NCI-H526 treated with DMSO at 0.1 percent for 48 hours (cell line): ENCODE measurements around the gene GFER.
A peak's percentile ranks its signal among the peaks of the same experiment; 100 is the strongest.
"Not testable (repeated sequence)": the region's sequence is repeated elsewhere in the genome, so short reads cannot be mapped to it uniquely, and the experiment has no call there.

Experiments used
- DNase-seq: peaks from one replicate; lab custom pipeline; 2025; lab: John Stamatoyannopoulos, UW

Gene GFER

DNA sequence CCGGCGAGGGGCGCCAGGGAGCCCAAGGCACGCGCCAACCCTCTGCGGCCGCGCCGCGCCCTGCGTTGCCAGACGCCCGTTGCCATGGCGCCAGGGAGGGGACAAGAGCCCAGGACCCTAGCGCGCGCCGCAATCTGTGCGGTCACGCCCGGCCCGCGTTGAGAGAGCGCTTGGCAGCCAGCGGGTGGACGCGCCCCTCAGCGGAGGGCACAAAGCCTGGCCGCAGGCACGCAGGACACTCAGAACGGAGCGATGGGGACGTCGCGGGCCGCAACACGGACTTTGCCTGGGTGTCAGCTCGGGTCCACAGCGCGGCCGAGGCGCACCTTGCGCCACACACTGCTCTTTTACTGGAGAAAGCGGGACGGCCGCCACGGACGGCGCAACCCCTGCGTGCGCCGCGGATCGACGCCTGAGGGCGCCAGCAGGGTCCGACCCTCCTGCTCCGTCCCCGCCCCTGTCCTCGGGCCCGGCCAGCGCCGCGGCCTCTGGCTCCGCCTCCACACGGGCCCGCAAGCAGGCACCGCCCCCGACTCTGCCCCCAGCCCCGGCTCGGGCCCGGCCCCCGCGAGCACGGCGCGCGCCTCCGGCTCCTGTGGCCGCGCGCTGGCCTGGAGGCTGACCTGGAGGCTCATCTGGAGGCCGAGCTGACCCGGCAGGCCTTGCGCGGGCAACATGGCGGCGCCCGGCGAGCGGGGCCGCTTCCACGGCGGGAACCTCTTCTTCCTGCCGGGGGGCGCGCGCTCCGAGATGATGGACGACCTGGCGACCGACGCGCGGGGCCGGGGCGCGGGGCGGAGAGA is at the start of gene GFER:
Gene GFER (plus strand): TSS at position 650 of the 803 bp plus-strand sequence. CDS start 26 bp downstream, at position 676.
- DNase-seq: peak; percentile 64

DNA sequence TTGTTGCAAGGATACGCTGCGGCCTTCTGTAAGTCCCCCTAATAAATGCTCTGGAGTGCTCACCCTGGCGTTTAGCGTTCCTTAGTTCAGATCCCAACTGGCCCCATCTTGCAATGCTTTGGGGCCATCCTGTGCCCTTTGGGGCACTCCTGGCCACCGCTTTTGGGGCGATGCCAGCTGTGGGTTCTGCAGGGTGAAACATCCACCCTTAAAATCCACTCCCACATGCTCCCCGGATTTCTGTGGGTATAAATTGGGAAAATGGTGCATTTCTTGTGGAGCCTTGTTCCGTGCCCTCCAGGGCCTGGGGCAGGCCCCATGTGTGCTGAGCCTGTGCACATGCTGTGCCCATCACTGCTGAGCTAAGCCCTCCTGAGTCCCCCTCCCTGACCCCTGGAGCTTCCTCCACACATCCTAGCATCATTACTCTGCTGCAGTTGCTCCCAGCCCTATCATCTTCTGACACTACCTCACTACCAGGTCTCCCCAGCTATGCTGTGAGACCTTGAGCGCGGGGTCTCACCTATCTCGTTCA is 47.0 kb upstream of the GFER start:
- no peak for DNase-seq

DNA sequence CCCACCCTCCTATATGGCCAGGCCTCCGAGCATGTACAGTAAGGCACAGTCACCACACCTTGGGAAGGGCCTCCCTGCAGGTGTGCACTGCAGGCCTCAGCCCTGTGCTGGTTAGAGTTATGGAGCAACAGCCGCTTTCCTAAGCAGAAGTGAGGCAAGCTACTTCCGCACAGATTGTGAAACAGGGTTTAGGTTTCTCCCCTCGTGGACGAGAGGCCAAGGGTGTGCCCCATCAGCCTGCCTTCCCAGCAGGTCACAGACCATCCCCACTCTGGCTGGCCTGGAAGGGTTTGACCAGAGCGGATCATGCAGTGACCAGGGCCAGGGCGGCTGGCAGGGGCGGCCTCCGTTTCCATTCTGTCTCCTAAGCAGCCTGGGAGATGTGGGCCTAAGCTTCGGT is 45.7 kb upstream of the GFER start:
- DNase-seq: no peak

DNA sequence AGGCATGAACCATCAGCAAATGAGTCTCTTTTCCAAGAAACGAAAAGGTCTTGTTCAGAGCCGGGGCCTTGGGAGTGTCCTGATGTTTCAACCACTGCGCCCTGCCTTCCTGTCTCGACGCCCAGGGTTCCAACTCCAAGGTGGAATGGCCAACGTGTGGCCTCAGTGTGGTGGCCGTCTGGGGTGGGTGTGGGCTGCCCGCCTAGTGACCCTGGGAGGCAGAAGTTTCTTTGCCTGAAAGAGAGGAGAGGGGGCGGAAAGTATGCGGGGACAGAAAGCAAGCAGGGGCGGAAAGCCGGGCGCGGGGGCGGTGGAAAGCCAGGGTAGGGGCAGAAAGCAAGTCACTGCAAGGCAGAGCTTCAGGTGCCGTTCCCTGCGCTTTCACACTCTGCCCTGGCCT is 45.1 kb upstream of the GFER start:
- no peak for DNase-seq

DNA sequence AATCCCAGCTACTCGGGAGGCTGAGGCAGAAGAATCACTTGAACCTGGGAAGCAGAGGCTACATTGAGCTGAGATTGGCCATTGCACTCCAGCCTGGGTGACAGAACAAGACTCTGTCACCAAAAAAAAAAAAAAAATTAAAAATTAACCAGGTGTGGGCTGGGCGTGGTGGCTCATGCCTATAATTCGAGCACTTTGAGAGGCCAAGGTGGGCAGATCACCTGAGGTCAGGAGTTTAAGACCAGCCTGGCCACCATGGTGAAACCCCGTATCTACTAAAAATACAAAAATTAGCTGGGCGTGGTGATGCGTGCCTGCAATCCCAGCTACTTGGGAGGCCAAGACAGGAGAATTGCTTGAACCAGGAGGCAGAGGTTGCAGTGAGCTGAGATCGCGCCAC is 44.2 kb upstream of the GFER start:
- not testable (repeated sequence) for DNase-seq

DNA sequence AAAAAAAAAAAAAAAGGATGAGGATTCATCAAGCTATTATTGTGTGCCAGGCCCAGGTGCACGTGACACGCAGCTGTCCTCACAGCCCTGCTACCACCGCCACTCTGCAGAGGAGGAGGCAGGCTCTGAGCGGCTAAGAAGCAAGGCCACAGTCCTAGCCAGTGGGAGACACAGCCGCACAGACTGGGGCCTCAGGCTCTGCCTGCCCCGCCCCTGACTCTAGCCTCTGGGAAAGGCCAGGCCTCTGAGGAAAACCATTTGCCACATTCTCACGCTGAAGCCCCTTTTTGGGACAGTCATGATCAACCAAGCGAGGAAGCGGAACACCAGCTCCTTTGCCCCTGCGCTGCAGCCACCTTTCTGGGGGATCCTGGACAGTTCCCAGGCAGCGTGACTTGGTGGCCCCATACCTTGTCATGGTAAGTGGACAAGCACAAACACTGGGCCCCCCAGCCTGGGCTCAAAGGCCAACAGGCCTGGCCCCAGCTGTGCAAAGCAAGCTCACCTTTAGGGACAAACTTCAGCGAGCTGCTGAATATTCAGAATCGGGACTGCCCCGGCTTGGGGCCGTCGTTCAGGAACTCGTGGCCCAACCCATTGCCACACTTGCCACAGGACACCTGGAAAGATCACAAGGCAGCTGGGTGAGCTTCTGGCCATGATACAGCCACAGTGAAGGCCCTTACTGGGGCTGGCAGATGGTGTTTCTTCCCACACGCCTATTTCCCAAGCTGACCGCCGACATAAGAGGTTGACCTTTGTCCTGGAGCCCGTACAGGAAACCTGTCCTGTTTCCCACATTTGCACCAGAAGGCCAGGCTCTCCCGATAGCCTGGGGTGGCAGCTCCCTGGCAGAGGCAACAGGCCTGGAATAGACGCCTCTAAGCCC is 43.5 kb upstream of the GFER start:
- no peak for DNase-seq

DNA sequence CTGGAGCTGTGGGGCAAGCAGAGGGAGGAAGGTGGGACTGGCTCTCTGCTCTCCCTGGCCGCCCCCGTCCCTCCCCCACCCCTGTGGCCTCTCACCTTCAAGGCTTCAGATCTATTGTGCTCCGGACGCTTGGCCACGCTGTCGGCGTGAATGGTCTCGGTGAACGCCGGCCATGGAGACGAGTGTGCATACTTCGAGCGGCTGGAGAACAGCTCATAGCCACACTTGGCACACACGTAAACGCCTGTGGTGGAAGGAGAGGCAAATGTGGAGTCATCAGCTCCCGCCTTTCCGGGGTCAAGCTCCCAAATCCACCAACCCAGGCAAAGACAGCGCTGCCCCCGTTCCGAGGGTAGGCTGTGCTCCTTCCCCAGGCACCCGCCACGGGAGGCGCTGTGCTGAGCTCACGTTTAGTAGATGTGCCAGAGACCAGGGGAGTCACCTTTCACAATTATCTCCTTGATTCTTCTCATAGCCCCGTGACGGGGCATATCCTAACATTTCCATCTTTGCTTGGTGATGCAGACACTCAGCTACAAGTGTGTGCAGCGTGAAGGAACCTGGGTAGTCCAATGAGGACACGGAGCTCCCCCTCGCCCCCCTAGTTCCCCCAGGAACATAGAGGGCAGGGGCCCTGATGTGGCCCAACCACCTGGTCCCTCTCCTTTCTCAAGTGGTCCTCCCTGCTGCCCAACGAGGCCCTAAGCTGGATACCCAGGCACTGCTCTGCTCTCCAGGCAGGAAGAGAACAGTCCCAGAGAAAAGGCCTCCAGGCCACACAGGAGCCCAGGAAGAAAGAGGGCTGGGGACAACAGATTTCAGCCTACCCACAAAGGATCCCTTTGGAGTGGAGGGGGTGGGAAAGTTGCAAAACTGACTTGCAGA is 42.6 kb upstream of the GFER start:
- DNase-seq: peak; percentile 4

DNA sequence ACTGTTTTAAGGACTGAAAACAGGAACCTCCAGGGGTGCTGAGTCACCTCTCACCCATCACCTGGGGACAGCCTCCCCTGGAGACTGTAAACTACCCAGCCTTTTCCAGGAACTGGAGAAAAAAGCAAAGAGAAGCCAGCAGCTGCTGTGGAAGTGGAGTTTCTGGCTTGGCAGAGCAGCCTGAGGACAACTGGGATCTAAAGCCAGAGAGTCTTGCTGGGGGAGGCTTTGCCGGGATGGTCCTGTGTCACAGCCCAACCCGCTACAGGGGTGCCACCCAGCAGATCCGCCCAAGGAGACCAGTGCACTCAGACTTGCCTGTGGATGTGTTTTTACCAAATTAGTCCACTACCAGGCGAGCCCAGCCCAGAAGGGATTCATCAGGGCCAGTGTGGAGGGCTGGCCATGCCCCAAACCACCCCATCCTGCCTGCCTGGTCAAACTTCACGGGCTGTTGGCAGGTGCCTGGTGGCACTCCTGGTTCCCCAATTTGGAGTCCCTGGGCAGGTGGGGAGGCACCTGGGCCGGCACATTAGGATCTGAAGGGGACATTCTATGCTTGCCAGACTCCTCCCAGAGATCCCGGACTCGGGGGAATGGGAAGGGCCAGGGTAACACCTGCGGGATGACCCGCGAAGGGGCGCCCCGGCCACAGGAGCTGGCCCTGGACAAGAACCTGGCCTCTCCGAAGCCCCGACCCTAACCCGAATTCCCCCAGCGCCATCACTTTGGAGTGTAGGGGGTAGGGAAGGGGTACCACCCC is 41.8 kb upstream of the GFER start:
- DNase-seq: no peak

DNA sequence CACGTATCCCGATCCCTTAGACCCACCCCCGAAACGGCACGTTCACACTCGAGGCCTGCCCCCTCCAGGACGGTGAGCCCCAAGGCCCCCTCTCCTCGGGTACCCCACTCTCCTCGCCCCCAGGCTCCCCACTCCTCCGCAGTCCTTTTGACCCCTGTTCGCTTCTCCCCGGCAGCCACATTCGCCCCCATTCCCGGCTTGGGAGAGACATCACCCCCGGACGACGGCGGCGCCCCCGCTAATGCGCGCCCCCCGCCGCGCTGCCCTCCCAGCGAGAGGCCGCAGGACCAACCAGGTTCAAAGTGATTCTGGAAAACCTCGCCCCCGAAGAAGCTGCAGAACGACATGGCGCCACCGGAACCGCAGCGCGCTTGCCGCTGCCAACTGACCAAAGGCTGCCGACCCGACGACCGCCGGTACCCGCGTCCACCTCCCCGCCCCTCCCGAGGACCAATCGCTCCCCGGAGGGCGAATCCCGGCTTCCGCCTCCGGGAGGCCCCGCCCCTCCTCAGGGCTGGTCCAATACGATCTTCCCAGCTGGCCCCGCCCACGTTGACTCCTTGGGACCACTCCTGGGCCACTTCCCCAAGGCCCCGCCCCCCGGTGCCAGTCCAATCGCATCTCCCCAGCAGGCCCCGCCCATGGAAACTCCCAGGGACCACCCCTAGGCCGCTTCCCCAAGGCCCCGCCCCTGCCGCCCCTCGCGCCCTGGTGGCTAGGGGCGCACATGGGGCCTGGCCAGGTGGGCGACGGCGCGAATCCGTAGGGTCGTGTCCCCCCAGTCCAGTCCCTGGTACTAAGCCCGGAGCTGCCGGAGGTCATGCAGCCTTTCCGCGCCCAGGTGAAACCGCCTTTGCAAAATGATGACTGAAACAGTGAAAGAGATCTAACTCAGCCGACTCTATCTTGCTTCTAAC is 40.9 kb upstream of the GFER start, which contains the start of gene MSRB1:
Gene MSRB1 (minus strand): TSS at position 390 of the 917 bp plus-strand sequence. CDS start 43 bp downstream, at position 347.
- DNase-seq: peak; percentile 72

DNA sequence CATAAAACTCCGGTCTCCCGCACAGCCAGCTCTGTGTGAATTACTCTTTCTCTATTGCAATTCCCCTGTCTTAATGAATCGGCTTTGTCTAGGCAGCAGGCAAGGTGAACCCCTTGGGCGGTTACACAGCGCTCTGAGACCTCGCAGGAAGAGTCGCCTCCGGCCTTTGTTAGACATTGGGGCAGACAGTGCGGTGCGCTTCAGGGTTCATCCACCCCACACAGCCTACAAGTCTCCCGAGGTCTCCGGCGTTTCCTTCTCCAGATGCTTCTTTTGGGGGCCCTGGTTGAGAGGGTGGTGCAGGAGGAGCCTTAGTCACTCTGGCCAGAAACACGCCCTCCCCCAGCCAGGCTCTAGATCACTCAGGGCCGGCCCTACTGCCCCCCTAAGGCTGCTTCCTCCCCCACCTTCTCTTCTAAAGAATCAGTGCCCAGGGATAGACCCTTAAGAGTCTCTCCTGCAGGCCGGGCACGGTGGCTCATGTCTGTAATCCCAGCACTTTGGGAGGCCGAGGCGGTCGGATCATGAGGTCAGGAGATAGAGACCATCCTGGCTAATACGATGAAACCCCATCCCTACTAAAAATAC is 39.3 kb upstream of the GFER start:
- DNase-seq: no peak

DNA sequence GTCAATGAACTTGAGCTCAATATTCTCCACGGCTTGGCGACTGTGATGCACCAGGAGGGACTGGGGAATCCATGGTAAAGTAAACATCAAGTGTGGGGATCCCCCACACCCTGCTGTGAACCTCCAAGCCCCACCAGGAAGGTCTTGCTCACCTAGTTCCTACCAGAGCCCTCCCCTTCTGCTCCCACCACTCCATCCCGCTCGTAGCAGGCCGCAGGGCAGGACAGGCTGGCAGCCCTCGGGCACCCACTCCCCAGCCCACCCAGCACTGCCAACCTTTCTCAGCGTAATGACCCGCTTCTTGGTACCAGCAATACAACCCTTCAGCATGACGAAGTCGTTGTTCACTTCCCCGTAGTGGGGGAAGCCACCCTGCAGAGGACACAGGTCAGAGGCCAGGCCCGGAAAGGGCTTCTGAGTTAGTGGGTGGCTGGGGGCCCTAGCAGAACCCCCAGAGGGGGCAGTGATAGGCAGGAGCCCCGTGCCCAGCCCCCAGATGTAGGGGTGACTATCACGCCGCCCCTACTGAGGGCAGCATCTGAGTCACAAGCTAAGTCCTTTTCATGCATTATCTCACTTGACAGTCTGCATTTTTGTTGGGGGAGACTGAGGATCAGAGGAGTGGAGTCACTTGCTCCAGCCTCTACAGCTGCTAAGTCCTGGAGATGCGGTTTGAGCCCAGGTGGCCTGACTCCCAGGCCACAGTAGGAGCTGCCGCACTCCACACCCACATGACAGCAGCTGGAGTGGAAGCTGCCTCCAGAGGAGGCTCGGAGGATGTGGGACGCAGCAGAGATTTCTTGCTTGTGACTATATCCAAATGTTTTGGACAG is 38.2 kb upstream of the GFER start:
- DNase-seq: no peak

DNA sequence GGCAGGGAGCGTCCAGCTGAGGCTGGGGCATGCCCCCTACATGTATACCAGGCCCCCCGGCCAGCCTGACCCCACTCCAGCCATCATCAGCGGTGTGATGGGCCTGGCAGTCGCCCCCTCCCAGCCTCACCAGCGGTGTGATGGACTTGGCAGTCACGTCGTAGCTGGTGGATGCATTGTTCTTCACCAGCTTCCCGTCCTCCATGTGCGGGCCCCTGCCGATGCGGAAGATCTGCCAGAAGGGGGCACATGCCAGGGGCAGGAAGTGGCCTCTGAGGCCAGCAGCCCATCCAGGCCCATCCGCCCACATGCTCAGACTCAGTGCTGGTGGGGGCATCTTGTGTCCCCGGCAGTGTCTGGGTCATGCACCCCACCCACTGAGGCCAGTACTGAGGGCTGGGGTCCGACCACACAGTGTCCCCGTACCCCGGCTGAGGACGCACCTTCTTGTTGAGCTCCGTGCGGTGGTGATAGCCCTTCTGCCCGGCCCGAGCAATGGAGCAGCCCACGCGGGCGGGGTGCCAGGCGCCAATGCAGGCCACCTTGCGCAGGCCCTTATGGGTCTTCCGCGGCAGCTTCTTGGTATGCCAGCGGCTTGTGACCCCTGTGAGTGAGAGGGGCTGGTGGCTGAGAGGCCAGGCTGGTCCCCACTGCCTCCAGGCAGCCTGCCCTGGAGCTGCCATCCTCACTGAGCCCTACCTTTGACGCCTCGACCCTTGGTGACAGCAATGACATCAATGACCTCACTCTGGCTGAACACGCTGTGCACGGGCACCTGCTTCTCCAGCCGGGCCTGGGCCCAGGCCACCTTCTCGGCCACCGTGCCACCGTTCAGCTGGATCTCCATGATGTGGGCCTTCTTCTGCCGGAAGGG is 37.3 kb upstream of the GFER start:
- DNase-seq: no peak

DNA sequence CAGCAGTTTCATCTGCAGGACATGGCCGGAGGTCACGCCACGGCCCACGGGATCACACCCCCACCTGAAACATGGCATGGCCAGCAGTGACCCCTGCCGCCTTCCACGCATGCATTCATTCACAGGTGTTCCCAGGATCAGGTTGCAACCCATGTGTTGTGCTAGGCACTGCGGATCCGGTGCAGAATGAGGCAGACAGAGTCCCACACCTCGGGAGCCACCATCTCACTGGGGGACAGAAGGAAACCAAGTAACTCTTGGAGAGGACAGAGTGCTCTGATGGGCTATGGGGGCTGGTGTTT is 36.7 kb upstream of the GFER start:
- DNase-seq: no peak

DNA sequence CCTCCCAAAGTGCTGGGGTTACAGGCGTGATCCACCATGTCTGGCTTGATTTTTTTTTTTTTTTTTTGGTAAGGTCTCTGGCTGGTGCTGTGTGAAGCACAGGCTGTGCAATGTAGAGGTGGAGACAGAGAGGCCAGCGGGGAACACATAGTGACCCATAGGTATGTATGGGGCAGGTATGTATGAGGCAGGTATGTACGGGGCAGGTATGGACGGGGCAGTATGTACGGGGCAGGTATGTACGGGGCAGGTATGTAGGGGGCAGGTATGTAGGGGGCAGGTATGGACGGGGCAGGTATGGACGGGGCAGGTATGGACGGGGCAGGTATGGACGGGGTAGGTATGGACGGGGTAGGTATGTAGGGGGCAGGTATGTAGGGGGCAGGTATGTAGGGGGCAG is 34.5 kb upstream of the GFER start:
- DNase-seq: no peak

DNA sequence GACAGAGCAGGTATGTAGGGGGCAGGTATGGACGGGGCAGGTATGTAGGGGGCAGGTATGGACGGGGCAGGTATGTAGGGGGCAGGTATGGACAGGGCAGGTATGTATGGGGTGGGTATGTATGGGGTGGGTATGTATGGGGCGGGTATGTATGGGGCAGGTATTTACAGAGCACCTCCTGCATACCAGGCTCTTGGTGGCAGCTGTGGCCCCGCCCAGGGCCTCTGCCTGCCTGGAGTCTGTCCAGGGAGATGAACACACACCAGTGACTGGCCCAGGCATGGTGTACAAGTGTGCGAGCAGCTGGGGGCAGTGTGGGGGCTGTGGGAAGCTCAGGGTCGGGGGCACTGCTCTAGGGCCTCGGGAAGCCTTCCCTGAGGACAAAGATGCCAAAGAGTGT is 33.9 kb upstream of the GFER start:
- no peak for DNase-seq

DNA sequence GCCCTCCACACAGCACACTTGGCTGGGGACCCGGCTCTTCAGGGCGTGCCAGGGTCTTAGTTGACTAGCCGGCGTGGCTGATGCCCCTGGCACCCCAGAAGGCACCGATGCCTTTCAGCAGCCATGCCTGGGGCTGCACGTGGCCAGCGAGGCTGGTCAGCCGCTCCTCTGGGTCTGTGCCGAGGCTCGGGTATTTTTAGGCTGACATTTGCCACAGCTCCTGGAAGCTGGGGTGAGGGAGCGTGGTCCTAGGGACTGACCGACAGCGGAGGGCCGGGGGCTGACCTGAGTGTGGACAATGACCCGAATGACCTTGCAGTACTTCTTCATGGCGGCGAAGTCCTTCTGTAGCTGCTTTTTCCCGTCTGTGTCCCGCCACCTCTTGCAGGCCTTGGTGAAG is 33.4 kb upstream of the GFER start:
- no peak for DNase-seq

DNA sequence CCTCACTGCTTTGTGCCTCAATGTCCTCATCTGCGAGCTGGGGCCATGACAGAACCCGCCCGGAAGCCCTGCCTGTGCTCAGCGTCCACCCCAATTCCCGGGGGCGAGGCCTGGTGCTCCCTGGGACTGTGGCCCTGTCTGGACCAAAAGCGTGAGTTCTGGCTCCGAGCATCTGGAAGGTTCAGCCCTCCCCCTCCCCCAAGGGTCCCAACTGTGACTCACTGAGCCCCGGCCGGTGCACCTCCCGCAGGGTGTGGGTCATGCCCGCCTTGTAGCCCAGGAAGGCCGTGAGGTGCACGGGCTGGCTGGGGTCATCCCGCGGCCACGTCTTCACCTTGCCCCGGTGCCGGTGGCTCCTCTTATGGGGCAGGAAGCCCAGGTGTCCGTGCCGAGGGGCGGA is 30.3 kb upstream of the GFER start:
- DNase-seq: no peak
